SK-N-DZ (cell line): Measurements from ENCODE around the gene RAB7A.
A peak's percentile ranks its signal among the peaks of the same experiment; 100 is the strongest.

Experiments
- DNase-seq: peaks from one replicate; pipeline ENCODE4 v3.0.0-alpha.2; 2015; ENCODE audit warnings: low spot score

The RAB7A gene

GRCh38 chr3:128787256-128788253, 61.6 kb downstream of the RAB7A start:
- DNase-seq = peak; percentile 22

- DNase-seq = no peak
These were observed 62.4 kb downstream of the RAB7A start for GRCh38 chr3:128788268-128788869.

- DNase-seq = no peak
These were observed 68.2 kb downstream of the RAB7A start for GRCh38 chr3:128794067-128794768.

- peak; percentile 68 for DNase-seq
These were observed 69.0 kb downstream of the RAB7A start for GRCh38 chr3:128794770-128795649.

GRCh38 chr3:128799653-128800052, 73.7 kb downstream of the RAB7A start:
- no peak for DNase-seq

GRCh38 chr3:128800241-128801187, 74.5 kb downstream of the RAB7A start:
- DNase-seq = no peak

- no peak for DNase-seq
These were observed 75.9 kb downstream of the RAB7A start for GRCh38 chr3:128801779-128802380.

GRCh38 chr3:128803307-128803706, 77.3 kb downstream of the RAB7A start:
- DNase-seq = no peak

- no peak for DNase-seq
These were observed 78.2 kb downstream of the RAB7A start for GRCh38 chr3:128804017-128804810.

GRCh38 chr3:128804811-128805155, 78.8 kb downstream of the RAB7A start:
- DNase-seq = no peak

- no peak for DNase-seq
These were observed 79.8 kb downstream of the RAB7A start for GRCh38 chr3:128805772-128806171.

GRCh38 chr3:128806588-128806987, 80.6 kb downstream of the RAB7A start:
- no peak for DNase-seq

- no peak for DNase-seq
These were observed 81.3 kb downstream of the RAB7A start for GRCh38 chr3:128807186-128807830.

- DNase-seq = no peak
These were observed 82.7 kb downstream of the RAB7A start for GRCh38 chr3:128808672-128809071.

- no peak for DNase-seq
These were observed 87.1 kb downstream of the RAB7A start for GRCh38 chr3:128813097-128813496.

- DNase-seq = no peak
These were observed 88.1 kb downstream of the RAB7A start for GRCh38 chr3:128814060-128814459.

GRCh38 chr3:128814519-128815317, 88.7 kb downstream of the RAB7A start:
- no peak for DNase-seq
